ENCODE results near the gene TRAK2.

The TRAK2 gene

GRCh38 chr2:201348758-201349157 is 102.5 kb downstream of the TRAK2 start:
- TF ChIP-seq CTCF (IDR thresholded peaks at IDR 0.05), result no peak
- Histone ChIP-seq H3K4me1 (ENCODE audit: control insufficient read depth in 1 of 2, insufficient read depth in 1 of 2, low read depth in 1 of 2, low read length in 1 of 2) (no peaks in the 10 kb centered on the region), H3K36me3 (no peaks in the 10 kb centered on the region), H3K4me3 (ENCODE audit: low read depth in 1 of 2, low read length in 1 of 2) (no peak overlapping the region), H3K27ac (no peak overlapping the region), H3K9me3 (no peaks in the 10 kb centered on the region), H3K27me3 (no peaks in the 10 kb centered on the region)

- TF ChIP-seq CTCF (IDR thresholded peaks at IDR 0.05), result no peak
- Histone ChIP-seq H3K27ac (no peak overlapping the region), H3K36me3 (no peaks in the 10 kb centered on the region), H3K4me1 (ENCODE audit: control insufficient read depth in 1 of 2, insufficient read depth in 1 of 2, low read depth in 1 of 2, low read length in 1 of 2) (no peaks in the 10 kb centered on the region), H3K27me3 (no peaks in the 10 kb centered on the region), H3K4me3 (ENCODE audit: low read depth in 1 of 2, low read length in 1 of 2) (no peak overlapping the region), H3K9me3 (no peaks in the 10 kb centered on the region)
These were observed 104.1 kb downstream of the TRAK2 start for GRCh38 chr2:201347138-201347537.

GRCh38 chr2:201345625-201346213 is 105.5 kb downstream of the TRAK2 start:
- Histone ChIP-seq H3K27ac (no peak overlapping the region), H3K36me3 (no peaks in the 10 kb centered on the region)
- TF ChIP-seq CTCF (IDR thresholded peaks at IDR 0.05), result no peak

GRCh38 chr2:201344663-201345366 is 106.4 kb downstream of the TRAK2 start:
- Histone ChIP-seq H3K9me3 (no peaks in the 10 kb centered on the region), H3K36me3 (no peaks in the 10 kb centered on the region), H3K4me3 (ENCODE audit: low read depth in 1 of 2, low read length in 1 of 2) (no peak overlapping the region), H3K27me3 (no peaks in the 10 kb centered on the region), H3K4me1 (ENCODE audit: control insufficient read depth in 1 of 2, insufficient read depth in 1 of 2, low read depth in 1 of 2, low read length in 1 of 2) (no peaks in the 10 kb centered on the region), H3K27ac (no peak overlapping the region)
- TF ChIP-seq CTCF (IDR thresholded peaks at IDR 0.05), result no peak

More at GRCh38 chr2:201345625-201346213, 105.5 kb downstream of the TRAK2 start:
- Histone ChIP-seq H3K4me1 (ENCODE audit: control insufficient read depth in 1 of 2, insufficient read depth in 1 of 2, low read depth in 1 of 2, low read length in 1 of 2) (no peaks in the 10 kb centered on the region), H3K27me3 (no peaks in the 10 kb centered on the region), H3K9me3 (no peaks in the 10 kb centered on the region), H3K4me3 (ENCODE audit: low read depth in 1 of 2, low read length in 1 of 2) (no peak overlapping the region)

GRCh38 chr2:201343559-201343958 is 107.7 kb downstream of the TRAK2 start:
- H3K27me3 ChIP-seq, result no peaks in the 10 kb centered on the region
- H3K27ac ChIP-seq, result no peak overlapping the region
- no peaks in the 10 kb centered on the region for H3K36me3 ChIP-seq
- H3K4me1 ChIP-seq (ENCODE audit: control insufficient read depth in 1 of 2, insufficient read depth in 1 of 2, low read depth in 1 of 2, low read length in 1 of 2), result no peaks in the 10 kb centered on the region
- no peak for TF ChIP-seq CTCF (IDR thresholded peaks at IDR 0.05)
- H3K9me3 ChIP-seq, result no peaks in the 10 kb centered on the region
- H3K4me3 ChIP-seq (ENCODE audit: low read depth in 1 of 2, low read length in 1 of 2), result no peak overlapping the region
